GM18873 (cell line): ENCODE measurements around the gene SLC9A9.

Experiments used
- ATAC-seq: cut with Tn5 transposase; IDR thresholded peaks from one replicate; pipeline ENCODE4 v1.9.1; 2021; ENCODE audit warnings: mild to moderate bottlenecking, moderate library complexity, moderate number of reproducible peaks; ENCODE audit not compliant: unreplicated experiment, low FRiP score

Gene SLC9A9

DNA sequence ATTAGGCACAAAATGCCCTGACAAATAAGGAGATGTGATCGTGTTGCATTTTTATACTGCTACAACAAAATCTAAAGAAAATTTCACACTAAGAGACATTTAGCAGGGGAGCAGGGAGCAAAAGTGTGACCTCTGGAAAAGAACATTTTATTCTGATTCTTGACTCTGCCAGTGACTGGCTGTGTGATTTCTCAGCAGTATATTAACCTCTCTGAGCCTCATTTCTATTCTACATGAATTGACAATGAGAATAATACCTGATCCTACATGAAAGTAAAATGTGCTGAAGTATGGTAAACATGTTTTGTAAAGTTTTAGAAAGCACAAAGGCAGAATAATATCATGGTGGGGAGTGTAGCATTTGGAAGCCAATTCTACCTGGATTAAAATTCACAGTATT is 273.3 kb downstream of the SLC9A9 start:
- ATAC-seq = no peak

DNA sequence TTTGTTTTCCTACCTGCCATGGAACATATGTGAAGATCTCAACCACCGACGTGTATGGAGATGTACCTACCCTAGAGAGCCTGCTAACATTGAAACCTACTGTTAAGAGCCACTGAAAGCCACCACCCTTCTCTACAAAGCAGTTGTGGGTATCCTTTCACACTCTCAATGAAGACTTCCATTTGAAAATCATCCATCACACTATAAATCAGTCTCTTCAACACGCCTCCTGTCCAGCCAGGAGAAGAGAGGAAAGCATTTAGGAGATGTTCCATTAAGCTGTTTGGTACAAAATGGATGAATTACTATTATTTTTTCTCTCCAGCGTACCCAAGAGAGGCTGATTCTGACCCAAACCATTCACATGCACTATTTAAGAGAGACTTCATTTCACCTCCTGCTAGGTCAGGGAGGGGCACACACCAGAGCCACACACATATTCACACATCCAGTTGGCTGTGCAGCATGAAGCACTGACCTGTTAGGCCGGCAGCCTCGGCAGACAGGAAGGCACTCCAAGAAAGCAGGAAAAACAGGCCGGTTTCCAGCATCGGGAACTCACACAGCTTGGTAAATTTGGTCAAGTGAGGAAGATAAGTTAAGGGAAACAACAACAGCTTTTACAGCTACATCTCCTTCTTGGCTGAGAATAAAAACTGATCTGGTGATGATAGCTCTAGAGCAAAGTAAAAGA is 274.5 kb downstream of the SLC9A9 start:
- no peak for ATAC-seq

DNA sequence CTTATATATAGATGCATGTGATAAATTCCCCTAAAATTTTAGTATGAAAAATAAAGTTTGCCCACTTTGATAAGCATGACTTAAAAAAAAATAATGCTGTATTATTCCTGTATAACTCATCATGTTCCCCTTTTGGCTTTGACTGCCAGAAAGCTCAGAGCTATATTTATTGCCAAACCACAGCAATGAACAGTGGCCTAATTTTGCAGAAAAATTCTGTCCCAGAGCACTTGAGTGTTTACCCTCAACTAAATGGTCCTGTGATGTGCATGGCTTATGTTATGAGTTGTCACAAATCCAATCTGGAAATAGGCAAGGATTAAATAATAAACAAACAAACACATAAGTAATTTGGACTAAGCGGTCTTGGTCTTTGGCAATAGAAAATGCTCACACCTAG is 276.7 kb downstream of the SLC9A9 start:
- ATAC-seq = no peak

DNA sequence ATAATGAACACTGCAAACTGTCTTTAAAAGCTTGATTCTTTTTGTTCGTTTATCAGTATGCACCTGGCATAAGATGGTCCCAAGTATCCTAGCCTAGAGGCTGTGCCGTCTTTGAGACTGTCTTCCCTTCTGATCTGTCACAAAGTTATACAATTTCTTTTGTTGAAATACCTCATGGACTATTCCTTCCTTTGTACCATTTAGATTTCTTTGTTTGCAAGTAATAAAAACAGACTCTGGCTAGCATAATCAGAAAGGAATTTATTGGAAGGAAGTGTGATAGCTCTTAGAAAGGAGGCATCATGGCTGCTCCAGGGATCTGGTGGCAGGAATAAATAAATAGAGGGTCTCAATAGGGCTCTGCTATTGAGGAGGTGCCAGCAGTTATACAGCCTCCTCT is 280.4 kb downstream of the SLC9A9 start:
- no peak for ATAC-seq

DNA sequence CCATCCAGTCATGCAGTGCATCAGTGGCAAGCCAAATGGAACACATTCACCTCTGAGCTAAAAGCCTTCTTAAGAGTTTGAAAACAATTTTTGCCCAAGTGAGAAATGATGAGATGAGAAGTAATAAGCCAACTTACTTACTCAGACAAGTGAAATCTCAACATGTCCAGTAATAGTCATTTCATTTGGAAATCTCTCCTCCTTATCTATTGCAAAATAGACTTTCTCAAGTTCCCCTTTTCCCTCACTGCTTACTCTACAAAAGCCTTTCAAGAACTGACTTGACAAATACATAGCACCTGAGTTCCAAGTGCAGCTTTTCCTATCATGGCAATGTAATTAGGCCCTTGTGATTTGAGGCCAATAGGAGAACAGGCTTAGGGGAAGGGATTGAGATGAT is 282.3 kb downstream of the SLC9A9 start:
- ATAC-seq = no peak

DNA sequence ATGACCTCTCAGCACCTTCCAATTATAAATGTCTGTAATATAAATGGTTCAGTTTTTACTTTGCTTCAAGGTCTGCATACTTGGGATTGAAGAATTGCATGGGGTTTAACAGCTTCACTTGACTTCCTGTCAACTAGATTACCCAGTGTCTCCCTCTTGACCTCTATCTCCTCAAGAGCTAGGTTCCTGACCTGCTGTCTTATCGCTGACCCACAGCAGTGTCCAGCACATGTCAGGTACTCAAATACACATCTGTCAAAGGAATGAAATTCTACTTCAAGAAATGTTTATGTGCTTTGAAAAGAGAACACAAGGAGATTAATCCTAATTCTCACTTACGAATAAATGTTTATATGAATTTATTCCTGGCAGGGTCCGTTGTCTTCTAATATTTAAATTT is 284.5 kb downstream of the SLC9A9 start:
- no peak for ATAC-seq

DNA sequence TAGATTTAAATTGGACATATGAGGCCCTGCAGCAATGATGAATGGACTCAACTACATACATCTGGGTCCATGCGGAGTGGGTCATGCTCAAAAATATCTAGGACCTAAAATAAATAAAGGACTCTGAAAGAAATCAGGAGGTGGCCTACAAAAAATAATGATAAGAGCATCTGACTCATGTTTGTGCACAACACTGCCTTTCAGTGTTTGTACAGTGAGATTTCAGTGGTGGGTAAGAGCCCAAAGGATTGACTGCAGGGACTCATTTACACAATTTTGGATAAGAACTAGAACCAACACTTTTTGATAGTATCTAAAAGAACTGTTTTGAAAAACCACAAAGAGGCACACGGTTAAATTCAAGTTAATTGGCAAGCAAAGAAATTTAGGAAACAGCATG is 285.5 kb downstream of the SLC9A9 start:
- ATAC-seq = no peak

DNA sequence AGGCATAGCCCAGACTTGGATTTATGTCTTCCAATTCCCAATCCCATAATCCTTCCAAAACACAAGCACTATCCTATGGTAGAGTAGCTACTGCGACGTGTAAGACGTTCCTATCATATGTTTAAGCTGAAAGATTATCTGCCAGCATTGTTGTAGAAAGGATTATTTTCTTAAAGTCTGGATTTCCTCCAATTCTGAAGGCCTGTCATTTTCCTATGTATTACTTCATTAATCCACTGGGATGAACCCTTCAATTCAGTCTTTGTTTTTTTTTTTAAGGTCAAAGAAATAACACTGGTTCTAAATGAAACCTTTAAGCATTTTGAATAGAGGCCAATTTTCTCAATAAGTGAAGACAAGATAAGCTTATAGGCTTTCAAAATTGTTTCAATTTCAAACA is 289.0 kb downstream of the SLC9A9 start:
- ATAC-seq = no peak

DNA sequence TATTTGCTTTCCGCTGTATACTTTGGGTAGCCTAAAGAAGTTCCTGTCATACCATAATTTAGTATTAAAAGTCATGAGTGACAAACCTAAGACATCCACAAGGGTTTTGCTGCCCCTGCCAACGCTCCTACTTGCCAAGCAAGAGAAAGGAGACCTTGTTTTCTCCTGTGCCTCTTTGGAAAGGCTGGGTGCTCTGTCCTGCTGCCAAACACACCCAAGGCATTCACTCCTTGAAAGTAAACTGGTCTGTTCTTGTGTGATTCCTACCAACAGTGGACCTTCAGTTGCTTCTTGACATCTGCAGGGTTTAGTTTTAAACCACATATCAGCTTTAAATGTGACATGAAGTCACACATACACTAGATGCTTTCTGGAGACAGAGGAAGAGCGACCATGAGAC is 295.4 kb downstream of the SLC9A9 start:
- no peak for ATAC-seq

DNA sequence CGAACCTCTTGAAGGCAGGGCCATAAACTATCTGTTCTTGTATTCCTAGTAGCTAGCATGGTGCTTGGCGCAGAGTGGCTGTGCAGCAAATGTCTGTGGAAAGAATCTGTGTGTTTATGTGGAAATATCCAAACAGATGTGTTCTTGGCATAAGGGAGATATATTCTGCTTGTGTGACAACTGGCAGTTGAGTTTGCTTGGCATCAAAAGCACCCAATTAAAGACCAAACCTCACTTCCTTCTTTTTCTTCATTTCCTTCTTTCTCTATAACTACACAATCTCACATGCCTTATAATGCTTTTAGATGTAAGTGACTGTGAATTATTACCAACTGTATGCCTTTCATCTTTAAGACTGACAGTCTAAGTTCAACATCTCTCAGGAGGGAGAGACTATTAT is 296.5 kb downstream of the SLC9A9 start:
- no peak for ATAC-seq

DNA sequence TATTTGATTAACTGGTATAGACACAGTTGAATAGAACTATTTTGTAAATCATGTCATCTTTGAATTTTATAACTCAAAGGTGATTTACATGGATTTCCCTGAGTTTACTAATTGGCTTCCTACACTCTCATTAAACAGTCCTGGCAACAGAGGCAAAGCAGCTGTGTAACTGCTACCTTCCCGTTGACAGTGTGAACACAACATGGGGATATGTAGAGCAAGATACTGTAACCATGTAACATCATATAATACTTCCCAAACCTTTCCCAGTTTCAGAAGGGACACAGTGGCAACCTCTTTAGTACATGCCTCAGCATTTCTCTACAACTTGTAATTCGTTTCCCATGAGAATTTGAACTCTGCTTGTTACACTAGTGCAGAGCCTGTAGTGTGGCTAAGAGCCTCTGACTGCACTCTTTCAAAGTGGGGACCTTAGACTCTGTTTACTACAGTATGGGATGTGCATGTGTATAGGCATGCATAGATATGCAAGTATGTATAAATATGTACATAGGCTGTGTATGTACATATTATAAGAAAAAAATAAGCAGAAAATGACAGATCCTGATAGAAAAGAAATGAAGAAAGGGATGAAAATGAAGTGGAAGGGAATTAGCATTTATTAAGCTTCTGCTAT is 299.3 kb downstream of the SLC9A9 start:
- ATAC-seq = no peak

DNA sequence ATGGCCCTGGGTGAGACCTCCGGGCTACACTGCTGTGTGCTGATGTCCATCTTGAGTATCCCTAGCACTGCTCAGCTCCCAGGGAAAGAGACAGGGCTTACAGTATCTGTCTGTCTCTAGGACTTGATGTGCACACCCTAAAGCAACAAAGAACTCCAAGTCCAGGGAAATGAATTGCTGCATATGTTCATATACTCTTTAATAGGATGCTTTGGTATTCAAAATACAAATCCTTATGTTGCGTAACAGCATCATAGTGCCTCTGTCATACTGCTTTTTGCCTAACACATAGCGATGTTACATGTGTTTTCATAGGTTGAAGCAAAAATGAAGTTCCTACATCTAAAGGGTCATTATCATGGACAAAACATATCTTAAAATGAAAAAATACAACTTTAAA is 299.9 kb downstream of the SLC9A9 start:
- ATAC-seq = no peak

DNA sequence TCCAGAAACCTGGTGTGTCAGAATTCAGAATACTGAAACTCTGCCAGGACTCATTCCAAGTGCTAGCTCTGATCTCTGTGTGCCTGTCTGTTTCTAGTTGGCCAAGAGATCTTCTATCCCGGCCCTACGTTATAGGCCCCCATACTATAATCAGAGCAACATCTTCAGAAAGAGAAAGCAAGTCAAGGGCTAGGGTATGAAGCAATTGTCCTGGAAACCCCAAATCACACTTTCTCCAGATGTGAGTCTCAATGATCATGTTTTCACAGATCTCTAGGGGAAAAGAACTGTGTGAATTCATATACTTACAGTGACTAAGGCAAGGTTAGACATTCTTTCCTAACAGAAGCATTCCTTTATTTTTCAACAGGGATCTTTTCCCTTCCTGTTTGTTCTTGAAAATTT is 309.7 kb downstream of the SLC9A9 start:
- ATAC-seq = no peak

DNA sequence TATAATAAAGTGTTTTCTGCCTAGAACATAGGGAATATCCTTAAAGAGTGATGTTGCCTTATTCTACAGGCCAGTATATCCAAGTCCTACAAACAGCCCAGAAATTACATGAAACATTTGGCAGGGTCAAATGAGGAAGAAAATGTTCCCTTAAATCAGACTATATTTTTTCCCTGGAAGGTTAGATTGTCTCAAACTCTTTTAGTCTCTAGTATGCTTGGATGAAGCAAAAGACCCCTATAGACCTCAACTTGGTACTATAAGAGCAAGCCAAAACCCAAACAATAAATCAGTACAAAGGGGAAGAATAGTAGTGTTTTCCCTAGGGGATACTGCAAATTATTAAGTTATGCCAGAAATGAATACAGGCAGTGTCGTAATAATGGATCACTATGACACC is 310.2 kb downstream of the SLC9A9 start:
- ATAC-seq = no peak

DNA sequence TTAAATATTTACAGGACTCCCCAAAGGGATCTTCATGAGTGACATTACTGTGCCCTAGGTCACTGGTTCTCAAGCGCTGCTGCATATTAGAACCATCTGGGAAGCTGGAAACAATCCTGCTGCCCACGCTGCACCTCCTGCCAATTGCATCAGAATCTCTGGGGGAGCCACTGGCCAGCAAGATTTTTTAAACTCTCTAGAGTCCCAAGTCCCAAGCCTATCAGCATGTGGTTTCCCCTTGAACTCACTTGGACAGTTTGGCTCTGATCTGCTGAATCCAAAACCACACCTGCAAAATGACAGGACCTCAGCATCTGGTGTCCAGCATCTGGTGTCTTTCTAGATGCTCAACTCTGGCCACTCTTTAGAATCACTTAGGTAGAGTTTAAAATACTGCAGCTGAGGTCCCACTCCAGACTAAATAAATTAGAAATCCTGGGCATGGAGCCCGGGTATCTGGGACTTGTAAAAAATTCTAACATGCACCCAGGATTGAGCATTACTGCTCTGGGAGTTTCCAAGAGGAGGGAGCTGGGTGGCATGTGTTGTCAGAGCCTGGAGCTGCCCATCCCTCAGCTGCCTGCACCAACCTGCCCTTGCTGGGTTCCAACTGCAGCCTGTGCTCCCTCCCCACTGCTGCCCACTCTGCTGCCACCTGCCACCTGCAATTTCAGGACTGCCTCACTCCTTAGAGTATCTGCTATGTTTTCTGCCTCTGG is 311.3 kb downstream of the SLC9A9 start:
- no peak for ATAC-seq

DNA sequence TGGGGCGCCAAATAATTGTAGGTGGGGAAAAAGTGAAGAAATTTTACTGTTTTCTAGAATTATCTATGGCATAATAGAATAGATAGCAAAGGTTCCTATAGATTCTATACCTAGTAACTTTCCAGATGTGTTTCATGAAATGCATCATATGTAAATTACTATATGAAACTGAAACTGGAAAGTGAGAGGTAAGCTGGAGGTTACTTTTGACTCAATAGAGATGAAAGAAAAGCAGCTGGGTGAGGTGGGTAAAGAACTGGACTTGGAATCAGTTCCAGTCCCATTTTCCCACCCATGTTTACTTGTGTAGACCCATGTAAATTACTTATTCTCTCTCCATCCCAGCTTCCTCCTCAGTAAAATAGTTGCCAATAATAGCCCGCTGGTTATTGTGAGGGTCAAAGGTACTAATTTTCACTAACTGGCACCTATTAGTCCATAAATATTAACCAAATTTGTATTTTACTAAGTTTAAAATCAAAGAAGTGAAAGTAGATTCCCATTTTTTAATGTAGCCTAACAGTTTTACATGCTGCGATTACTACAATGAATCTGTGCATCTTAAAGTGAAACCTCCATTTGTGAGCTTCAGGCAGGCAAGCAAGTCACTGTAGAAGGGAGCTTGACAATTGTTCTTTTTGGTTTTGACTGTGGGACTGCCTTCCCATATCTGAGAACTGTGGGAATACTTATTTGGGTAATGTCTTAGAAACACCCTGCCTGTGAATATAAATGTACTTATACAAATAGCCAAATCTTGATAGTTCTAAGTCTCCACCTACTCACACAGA is 312.1 kb downstream of the SLC9A9 start:
- ATAC-seq = peak; percentile 98

DNA sequence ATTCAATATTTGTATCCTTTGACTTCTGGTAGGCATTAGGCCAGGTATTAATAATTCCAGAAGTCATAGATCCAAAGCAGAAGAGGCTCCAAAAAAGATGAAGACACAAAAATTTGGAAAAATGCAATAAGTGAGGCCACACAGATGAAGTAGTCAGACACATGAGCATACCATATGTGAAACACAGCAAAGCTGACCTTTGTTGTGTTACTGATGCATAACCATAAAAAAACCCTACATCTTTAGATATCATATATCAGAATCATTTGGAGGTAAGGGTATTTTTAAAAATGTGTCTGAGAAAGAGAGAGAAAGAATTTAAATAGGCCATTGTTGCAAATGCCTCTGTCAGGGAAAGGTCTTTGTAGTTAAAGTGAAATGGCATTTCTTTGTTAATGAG is 314.9 kb downstream of the SLC9A9 start:
- no peak for ATAC-seq

DNA sequence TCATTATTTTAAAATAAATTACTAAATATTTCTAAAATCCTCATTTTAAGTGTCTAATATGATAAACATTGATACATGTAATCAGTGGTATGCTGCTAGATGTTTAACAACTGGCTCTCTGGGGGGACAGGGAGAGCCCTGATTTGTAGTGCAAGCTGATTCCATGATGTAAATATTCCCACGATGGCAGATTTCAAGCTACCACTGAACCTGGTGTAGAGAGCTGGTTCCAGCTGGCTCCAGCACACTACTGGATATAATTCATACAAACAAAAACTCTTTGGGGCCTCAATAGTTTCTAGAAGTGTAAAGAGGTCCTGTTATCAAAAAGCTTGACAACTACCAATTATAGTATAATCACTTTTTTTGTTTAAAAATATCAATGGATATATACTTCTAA is 316.2 kb downstream of the SLC9A9 start:
- no peak for ATAC-seq

DNA sequence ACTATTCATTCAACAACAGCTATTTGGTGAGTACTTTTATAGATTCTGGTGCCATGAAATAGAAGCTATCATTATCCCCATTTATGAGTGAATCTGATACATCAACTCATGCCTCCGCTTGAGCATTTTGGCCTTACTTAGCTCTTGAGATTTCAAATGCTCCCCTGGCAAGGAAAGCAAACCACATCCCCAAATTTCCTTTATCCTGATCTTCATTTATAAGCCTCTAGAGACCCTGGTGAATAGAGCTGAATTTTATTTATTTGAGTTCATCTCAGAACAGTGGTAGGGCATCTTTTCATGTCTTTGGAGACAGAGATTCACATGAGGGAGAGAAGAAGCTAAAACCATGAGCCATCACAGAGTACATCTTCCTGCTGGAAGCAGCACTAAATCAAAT is 317.2 kb downstream of the SLC9A9 start:
- ATAC-seq = no peak

DNA sequence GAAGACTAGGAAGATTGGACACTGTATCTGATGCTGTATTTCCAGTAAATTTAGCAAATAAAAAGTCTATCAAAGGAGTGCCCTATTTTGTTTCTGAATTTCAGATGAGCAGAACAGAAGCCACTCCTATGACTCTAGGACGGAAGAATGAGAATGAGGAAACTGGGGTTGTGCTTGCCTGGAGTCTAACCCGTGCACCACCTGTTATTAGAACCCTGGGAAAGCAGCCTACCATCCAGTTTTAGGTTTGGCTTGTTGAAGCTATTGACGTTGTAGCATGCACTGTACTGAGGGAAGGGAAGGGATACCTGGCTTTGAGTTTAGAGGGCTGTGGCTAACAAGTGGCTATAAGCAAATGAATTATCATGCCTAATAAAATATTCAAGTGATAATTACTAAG is 318.5 kb downstream of the SLC9A9 start:
- ATAC-seq = no peak

DNA sequence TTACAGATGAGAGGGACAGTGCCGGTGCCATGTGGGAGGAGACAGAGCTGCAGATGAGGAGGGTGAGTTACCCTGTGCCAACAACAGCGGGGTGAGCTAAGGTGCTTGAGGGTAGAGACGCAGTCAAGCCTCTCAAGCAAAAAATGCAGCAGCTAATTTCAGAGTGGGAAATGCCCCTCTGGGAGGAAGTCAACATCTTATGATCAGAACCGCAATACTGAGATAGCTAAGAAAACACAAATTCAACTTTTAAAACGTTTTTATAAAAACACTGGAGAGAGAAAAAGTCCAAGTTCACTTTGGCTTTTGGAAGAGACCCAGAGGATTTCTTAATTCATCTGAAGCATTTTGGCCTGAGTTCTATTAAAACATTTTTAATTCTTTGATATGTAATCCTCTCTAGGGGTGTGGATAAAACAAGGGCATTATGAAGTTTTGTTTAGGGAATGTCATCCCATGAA is 319.2 kb downstream of the SLC9A9 start:
- ATAC-seq = peak; percentile 84
